ENCODE results near the gene LAMA2. TPM values are rescaled to one million over a fixed set of nuclear protein-coding genes. Genes with fewer than 3 reads are reported as not detected.

Gene LAMA2
- total RNA-seq, 3 donors from 2014 or later (not counting 1 experiment from before 2014, with no cell fraction given): 2.1 to 5.3 (median 3.6) TPM

DNA sequence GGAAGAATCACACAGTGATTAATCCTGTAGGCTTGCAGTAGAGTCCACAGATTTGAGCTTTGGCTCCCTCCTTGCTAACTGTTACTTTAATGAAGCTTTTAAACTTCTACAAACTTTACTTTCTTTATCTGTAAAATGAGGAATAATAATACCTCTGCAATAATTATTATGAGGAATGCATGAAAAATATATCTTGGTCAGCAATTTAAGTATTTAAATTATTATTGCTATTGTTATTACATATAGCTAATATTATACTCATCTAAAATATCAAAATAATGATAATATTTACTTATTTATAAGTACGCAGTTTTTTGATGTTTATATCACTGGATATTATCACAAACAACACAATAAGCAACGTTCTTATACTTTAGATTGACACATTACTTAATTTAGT lies 38.3 kb upstream of the LAMA2 start:
- H3K9me3 ChIP-seq (ENCODE audit: control insufficient read depth, insufficient read depth, low read length): no peaks in the 10 kb centered on the region
- Mint-ChIP-seq H3K27ac (no peak overlapping the region), H3K27me3 (ENCODE audit: low read depth in 2 of 2) (no peaks in the 10 kb centered on the region), H3K4me3 (no peak overlapping the region), H3K4me1 (no peaks in the 10 kb centered on the region), H3K9me3 (peaks cover 5 to 7% of the 10 kb centered on the region in 2 donors), H3K36me3 (no peaks in the 10 kb centered on the region)
- TF ChIP-seq, protein P1, sequence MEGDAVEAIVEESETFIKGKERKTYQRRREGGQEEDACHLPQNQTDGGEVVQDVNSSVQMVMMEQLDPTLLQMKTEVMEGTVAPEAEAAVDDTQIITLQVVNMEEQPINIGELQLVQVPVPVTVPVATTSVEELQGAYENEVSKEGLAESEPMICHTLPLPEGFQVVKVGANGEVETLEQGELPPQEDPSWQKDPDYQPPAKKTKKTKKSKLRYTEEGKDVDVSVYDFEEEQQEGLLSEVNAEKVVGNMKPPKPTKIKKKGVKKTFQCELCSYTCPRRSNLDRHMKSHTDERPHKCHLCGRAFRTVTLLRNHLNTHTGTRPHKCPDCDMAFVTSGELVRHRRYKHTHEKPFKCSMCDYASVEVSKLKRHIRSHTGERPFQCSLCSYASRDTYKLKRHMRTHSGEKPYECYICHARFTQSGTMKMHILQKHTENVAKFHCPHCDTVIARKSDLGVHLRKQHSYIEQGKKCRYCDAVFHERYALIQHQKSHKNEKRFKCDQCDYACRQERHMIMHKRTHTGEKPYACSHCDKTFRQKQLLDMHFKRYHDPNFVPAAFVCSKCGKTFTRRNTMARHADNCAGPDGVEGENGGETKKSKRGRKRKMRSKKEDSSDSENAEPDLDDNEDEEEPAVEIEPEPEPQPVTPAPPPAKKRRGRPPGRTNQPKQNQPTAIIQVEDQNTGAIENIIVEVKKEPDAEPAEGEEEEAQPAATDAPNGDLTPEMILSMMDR (IDR thresholded peaks at IDR 0.05): no peak
- intact Hi-C loops (cut with micrococcal nuclease): no loop called here
- no peaks in the 10 kb centered on the region for H3K27me3 ChIP-seq (ENCODE audit: control insufficient read depth, insufficient read depth, low read length)
- no peak overlapping the region for H3K4me3 ChIP-seq (ENCODE audit: low read length)
- H3K4me1 ChIP-seq (ENCODE audit: control insufficient read depth, insufficient read depth, low read length): no peaks in the 10 kb centered on the region
- no CpG with 5 or more reads among the region's 2 CpGs for WGBS (ENCODE audit: insufficient coverage)
- DNase-seq (no peak), ATAC-seq (no peak)
- no peak overlapping the region for H3K27ac ChIP-seq (ENCODE audit: low read length)
- H3K36me3 ChIP-seq (ENCODE audit: control insufficient read depth, insufficient read depth, low read length): no peaks in the 10 kb centered on the region

DNA sequence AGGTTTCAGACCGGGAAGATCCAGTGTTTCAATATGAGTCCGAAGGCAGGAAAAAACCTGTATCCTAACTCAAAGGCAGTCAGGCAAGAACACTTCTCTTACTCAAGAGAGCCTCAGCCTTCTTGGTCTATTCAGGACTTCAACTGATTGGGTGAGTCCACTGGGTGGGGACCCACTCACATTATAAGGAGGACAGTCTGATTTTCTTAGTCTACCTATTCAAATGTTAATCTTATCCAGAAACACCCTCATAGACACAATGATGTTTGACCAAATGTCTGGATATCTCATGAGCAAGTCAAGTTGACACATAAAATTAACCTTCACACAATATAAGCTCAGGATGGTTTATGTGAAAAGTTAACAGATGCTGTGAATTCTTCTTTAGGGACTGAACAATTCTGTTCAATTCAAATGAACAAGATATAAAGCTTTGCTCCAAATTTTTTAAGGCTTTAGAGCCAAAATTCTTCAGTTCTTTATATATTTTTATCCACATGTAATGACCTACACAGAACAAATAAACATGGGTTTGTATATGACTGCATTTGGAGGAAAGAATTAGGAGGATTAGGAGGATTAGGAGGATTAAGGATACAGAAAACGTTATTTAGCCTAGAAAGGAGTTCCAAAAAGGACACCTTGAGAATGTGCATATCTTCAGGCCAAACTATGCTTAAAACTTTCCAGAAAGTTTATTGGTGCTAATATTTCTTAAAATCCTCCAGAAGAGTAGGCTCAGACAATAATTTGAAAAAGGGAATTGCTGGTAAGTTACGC lies 35.3 kb upstream of the LAMA2 start:
- no peak for DNase-seq
- intact Hi-C loops (cut with micrococcal nuclease): no loop called here
- TF ChIP-seq, protein P1 (IDR thresholded peaks at IDR 0.05): no peak
- no peaks in the 10 kb centered on the region for H3K4me1 ChIP-seq (ENCODE audit: control insufficient read depth, insufficient read depth, low read length)
- Mint-ChIP-seq H3K4me3 (no peak overlapping the region), H3K9me3 (peaks cover 2 to 7% of the 10 kb centered on the region in 2 donors), H3K27ac (no peak overlapping the region), H3K36me3 (no peaks in the 10 kb centered on the region), H3K27me3 (ENCODE audit: low read depth in 2 of 2) (no peaks in the 10 kb centered on the region), H3K4me1 (no peaks in the 10 kb centered on the region)
- H3K27ac ChIP-seq (ENCODE audit: low read length): no peak overlapping the region
- H3K36me3 ChIP-seq (ENCODE audit: control insufficient read depth, insufficient read depth, low read length): no peaks in the 10 kb centered on the region
- no peaks in the 10 kb centered on the region for H3K9me3 ChIP-seq (ENCODE audit: control insufficient read depth, insufficient read depth, low read length)
- no peak for ATAC-seq
- H3K27me3 ChIP-seq (ENCODE audit: control insufficient read depth, insufficient read depth, low read length): no peaks in the 10 kb centered on the region
- WGBS (ENCODE audit: insufficient coverage): 51% methylated on average over 4 of the region's 4 CpGs
- H3K4me3 ChIP-seq (ENCODE audit: low read length): no peak overlapping the region

DNA sequence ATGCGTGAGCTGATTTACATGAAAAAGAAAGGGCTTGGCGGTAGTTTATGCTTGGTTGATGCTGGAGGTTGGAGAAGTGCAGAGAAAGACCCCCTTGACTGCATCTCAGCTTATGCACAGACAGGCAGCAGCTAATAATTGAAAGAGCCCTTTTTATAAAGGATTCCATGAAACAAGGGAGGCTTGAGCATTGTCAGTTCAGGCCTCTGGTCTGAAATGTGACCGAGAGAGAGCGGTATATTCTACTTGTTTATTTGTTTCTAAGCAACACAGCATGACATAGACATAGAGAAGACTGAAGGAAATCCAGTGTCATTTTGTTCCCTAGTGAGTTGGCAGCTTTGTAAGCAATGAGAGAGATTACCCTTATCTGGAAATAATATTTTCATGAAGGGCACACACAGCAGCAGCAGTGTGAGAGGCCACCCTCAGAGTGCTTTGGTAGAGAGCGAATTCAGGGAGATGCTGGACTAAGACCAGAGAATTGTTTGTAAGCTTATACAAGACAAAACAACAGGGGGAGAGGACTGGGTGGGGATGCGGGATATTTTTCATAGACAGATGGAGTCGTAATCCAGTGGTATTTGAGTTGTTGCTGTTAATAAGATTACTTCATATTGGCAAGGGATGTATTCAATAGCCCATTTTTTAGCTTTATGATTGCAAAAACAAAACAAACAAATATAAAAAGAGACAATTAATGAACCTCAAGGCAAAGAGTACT lies 34.6 kb upstream of the LAMA2 start:
- H3K4me1 ChIP-seq (ENCODE audit: control insufficient read depth, insufficient read depth, low read length): no peaks in the 10 kb centered on the region
- no peaks in the 10 kb centered on the region for H3K36me3 ChIP-seq (ENCODE audit: control insufficient read depth, insufficient read depth, low read length)
- no peaks in the 10 kb centered on the region for H3K27me3 Mint-ChIP-seq (ENCODE audit: low read depth in 2 of 2)
- H3K27ac Mint-ChIP-seq: no peak overlapping the region
- H3K4me3 Mint-ChIP-seq: no peak overlapping the region
- no peaks in the 10 kb centered on the region for H3K4me1 Mint-ChIP-seq
- no peak overlapping the region for H3K27ac ChIP-seq (ENCODE audit: low read length)
- ATAC-seq (no peak), DNase-seq (no peak)
- H3K27me3 ChIP-seq (ENCODE audit: control insufficient read depth, insufficient read depth, low read length): no peaks in the 10 kb centered on the region
- TF ChIP-seq, protein P1 (IDR thresholded peaks at IDR 0.05): no peak
- H3K36me3 Mint-ChIP-seq: no peaks in the 10 kb centered on the region
- H3K4me3 ChIP-seq (ENCODE audit: low read length): no peak overlapping the region
- intact Hi-C loops (cut with micrococcal nuclease): no loop called here
- 86% methylated on average over 7 of the region's 7 CpGs for WGBS (ENCODE audit: insufficient coverage)
- peaks cover 2 to 7% of the 10 kb centered on the region in 2 donors for H3K9me3 Mint-ChIP-seq
- no peaks in the 10 kb centered on the region for H3K9me3 ChIP-seq (ENCODE audit: control insufficient read depth, insufficient read depth, low read length)
